ENCODE results near the gene B4GALNT2.

Gene B4GALNT2

GRCh38 chr17:49203796-49204195 is 71.2 kb downstream of the B4GALNT2 start:
- no peak for DNase-seq (ENCODE audit: low read depth in 1 of 2, low spot score in 1 of 2)
- Histone ChIP-seq H3K27ac (replicated peaks) (no peak overlapping the region), H3K4me3 (replicated peaks; ENCODE audit: insufficient read depth, low read length) (no peak overlapping the region), H3K27me3 (ENCODE audit: insufficient read depth, poor library complexity, severe bottlenecking) (no peaks in the 10 kb centered on the region)
- TF ChIP-seq POLR2AphosphoS5 (IDR thresholded peaks at IDR 0.05; ENCODE audit: low read depth) (no peak), SPI1 (IDR thresholded peaks at IDR 0.05; ENCODE audit: borderline replicate concordance, low read depth) (no peak), GABPA (IDR thresholded peaks at IDR 0.05; ENCODE audit: low read depth) (no peak)
- TF ChIP-seq, protein P1, sequence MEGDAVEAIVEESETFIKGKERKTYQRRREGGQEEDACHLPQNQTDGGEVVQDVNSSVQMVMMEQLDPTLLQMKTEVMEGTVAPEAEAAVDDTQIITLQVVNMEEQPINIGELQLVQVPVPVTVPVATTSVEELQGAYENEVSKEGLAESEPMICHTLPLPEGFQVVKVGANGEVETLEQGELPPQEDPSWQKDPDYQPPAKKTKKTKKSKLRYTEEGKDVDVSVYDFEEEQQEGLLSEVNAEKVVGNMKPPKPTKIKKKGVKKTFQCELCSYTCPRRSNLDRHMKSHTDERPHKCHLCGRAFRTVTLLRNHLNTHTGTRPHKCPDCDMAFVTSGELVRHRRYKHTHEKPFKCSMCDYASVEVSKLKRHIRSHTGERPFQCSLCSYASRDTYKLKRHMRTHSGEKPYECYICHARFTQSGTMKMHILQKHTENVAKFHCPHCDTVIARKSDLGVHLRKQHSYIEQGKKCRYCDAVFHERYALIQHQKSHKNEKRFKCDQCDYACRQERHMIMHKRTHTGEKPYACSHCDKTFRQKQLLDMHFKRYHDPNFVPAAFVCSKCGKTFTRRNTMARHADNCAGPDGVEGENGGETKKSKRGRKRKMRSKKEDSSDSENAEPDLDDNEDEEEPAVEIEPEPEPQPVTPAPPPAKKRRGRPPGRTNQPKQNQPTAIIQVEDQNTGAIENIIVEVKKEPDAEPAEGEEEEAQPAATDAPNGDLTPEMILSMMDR (IDR thresholded peaks at IDR 0.05; ENCODE audit: insufficient read depth, low read length), result no peak
- TF ChIP-seq, protein P2, sequence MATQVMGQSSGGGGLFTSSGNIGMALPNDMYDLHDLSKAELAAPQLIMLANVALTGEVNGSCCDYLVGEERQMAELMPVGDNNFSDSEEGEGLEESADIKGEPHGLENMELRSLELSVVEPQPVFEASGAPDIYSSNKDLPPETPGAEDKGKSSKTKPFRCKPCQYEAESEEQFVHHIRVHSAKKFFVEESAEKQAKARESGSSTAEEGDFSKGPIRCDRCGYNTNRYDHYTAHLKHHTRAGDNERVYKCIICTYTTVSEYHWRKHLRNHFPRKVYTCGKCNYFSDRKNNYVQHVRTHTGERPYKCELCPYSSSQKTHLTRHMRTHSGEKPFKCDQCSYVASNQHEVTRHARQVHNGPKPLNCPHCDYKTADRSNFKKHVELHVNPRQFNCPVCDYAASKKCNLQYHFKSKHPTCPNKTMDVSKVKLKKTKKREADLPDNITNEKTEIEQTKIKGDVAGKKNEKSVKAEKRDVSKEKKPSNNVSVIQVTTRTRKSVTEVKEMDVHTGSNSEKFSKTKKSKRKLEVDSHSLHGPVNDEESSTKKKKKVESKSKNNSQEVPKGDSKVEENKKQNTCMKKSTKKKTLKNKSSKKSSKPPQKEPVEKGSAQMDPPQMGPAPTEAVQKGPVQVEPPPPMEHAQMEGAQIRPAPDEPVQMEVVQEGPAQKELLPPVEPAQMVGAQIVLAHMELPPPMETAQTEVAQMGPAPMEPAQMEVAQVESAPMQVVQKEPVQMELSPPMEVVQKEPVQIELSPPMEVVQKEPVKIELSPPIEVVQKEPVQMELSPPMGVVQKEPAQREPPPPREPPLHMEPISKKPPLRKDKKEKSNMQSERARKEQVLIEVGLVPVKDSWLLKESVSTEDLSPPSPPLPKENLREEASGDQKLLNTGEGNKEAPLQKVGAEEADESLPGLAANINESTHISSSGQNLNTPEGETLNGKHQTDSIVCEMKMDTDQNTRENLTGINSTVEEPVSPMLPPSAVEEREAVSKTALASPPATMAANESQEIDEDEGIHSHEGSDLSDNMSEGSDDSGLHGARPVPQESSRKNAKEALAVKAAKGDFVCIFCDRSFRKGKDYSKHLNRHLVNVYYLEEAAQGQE (IDR thresholded peaks at IDR 0.05; ENCODE audit: insufficient replicate concordance, low read depth), result no peak

GRCh38 chr17:49204516-49204915 is 71.9 kb downstream of the B4GALNT2 start:
- no peaks in the 10 kb centered on the region for H3K27me3 ChIP-seq (ENCODE audit: insufficient read depth, poor library complexity, severe bottlenecking)
- TF ChIP-seq POLR2AphosphoS5 (IDR thresholded peaks at IDR 0.05; ENCODE audit: low read depth) (no peak), SPI1 (IDR thresholded peaks at IDR 0.05; ENCODE audit: borderline replicate concordance, low read depth) (no peak), GABPA (IDR thresholded peaks at IDR 0.05; ENCODE audit: low read depth) (no peak)
- TF ChIP-seq, protein P2 (IDR thresholded peaks at IDR 0.05; ENCODE audit: insufficient replicate concordance, low read depth), result no peak
- TF ChIP-seq, protein P1 (IDR thresholded peaks at IDR 0.05; ENCODE audit: insufficient read depth, low read length), result no peak
- DNase-seq (ENCODE audit: low read depth in 1 of 2, low spot score in 1 of 2), result no peak
- H3K4me3 ChIP-seq (replicated peaks; ENCODE audit: insufficient read depth, low read length), result no peak overlapping the region
- H3K27ac ChIP-seq (replicated peaks), result no peak overlapping the region

DNA sequence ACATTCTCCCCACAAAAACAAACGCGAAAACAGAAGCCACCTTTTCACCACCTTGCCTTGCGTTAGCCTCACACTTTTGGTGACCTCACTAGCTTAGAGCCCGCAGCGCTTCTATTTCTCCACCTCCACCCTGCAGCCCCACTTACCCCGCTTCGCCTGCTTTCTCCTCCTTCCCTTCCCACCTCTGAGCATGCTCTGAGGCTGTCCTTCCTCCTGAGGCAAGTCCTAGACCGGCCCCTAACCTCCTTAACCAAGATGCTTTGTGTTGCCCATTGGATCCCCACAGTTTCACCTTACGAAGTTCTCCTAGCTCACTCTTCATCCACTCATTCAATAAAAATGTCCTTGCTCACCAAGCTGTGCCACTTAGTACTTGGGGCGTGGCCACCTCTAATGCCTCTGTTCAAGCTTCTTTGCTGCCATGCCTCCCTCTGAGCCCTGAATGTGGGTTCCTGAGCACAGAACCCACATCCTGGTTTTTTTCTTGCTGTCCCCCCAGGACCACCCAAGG is 76.5 kb downstream of the B4GALNT2 start:
- Histone ChIP-seq H3K27ac (replicated peaks) (no peak overlapping the region), H3K27me3 (ENCODE audit: insufficient read depth, poor library complexity, severe bottlenecking) (no peaks in the 10 kb centered on the region), H3K4me3 (replicated peaks; ENCODE audit: insufficient read depth, low read length) (no peak overlapping the region)
- TF ChIP-seq POLR2AphosphoS5 (IDR thresholded peaks at IDR 0.05; ENCODE audit: low read depth) (no peak), GABPA (IDR thresholded peaks at IDR 0.05; ENCODE audit: low read depth) (no peak)
- DNase-seq (ENCODE audit: low read depth in 1 of 2, low spot score in 1 of 2), result no peak

DNA sequence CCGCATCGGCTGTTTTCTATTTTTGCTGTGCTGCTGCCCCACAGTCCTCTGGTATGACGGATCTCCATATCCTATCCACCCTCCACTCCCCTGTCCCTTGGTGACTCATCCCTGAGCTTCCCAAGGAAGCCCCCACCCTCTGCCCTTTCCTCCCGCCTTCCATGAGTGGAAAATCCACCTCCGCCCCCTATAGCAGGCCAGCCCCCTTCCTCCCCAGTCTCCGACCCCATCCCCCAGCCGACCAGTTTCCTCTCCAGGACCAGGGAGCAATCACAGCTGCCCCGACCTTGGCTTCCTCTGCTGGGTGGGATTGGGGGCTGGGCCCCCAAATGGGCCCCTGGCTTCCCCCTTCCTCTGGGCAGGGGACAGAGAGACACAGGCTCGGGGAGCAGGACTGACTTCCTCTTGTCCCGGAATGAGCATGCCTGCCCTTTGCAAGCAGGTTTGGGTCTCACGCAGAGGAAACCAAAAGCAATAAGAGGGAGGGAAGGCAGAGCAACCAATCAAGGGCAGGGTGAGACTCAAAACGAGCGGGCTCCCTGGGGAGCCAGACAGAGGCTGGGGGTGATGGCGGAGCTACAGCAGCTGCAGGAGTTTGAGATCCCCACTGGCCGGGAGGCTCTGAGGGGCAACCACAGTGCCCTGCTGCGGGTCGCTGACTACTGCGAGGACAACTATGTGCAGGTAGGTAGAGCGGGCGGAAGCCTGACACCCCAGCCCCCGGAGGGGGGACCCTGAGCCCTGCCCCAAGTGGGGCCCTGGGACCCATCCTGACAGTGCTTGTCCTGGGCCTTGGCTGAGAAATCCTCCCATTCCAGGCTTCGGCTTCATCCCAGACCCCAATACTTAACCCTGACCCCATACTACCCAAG is 77.8 kb downstream of the B4GALNT2 start, which contains the start of the genes ABI3 and GNGT2:
ABI3 (plus strand) TSS at position 550 of the 872 bp plus-strand sequence; CDS start at position 568, 18 bp downstream.
GNGT2 (minus strand) TSS at position 417 of the 872 bp plus-strand sequence. CDS start 3,152 bp downstream, outside the sequence.
- TF ChIP-seq SPI1 (IDR thresholded peaks at IDR 0.05; ENCODE audit: borderline replicate concordance, low read depth) (peak; percentile 84), POLR2AphosphoS5 (IDR thresholded peaks at IDR 0.05; ENCODE audit: low read depth) (no peak), GABPA (IDR thresholded peaks at IDR 0.05; ENCODE audit: low read depth) (no peak)
- TF ChIP-seq, protein P1 (IDR thresholded peaks at IDR 0.05; ENCODE audit: insufficient read depth, low read length), result no peak
- TF ChIP-seq, protein P2 (IDR thresholded peaks at IDR 0.05; ENCODE audit: insufficient replicate concordance, low read depth), result no peak
- H3K4me3 ChIP-seq (replicated peaks; ENCODE audit: insufficient read depth, low read length), result no peak within 1 kb of the TSS
- peak; percentile 89 to 90 for DNase-seq (ENCODE audit: low read depth in 1 of 2, low spot score in 1 of 2)
- peak within 1 kb of the TSS; percentile 42 for H3K27ac ChIP-seq (replicated peaks)
- H3K27me3 ChIP-seq (ENCODE audit: insufficient read depth, poor library complexity, severe bottlenecking), result no peaks in the 10 kb centered on the region
